GM21717 (cell line): ENCODE measurements around the gene RECK.
"Not testable (repeated sequence)": the region's sequence is repeated elsewhere in the genome, so short reads cannot be mapped to it uniquely, and the experiment has no call there.

Source experiments
- ATAC-seq: cut with Tn5 transposase; IDR thresholded peaks from one replicate; pipeline ENCODE4 v1.9.1; 2021; ENCODE audit warnings: mild to moderate bottlenecking, moderate library complexity; ENCODE audit not compliant: unreplicated experiment

The RECK gene

GRCh38 chr9:36152741-36153438, 116.2 kb downstream of the RECK start:
- no peak for ATAC-seq

GRCh38 chr9:36153746-36154145, 117.0 kb downstream of the RECK start:
- no peak for ATAC-seq

DNA sequence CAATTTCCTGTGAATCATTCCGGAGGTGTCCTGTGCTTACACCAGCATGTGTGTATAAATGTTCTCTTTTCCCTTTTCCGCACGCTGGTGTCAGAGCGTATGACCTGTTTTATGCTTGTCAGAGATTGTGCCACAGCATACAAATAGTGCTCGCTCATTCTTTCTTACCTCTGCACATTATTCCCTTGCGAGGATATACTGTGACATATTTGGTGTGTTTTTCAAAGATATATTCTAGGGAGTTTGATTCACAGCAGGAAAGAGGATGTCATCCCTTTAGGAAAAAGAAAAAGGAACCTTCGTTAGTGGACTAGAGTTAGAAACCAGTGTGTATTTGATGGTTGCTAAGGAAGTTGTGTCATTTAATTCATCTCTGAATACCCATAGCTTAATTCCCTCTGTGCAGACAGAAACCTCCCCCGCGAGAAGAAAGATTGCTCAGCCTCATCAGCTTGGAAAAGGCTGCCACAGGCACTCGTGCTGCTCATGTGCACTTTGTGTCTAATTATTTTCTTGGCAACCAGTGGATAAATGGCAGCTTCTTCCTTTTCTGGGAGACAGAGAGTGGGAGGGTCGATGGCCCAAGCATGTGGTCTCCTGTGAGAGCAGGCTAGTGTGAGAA, 117.7 kb downstream of the RECK start:
- no peak for ATAC-seq

- no peak for ATAC-seq
These were observed 119.4 kb downstream of the RECK start for GRCh38 chr9:36156116-36156515.

DNA sequence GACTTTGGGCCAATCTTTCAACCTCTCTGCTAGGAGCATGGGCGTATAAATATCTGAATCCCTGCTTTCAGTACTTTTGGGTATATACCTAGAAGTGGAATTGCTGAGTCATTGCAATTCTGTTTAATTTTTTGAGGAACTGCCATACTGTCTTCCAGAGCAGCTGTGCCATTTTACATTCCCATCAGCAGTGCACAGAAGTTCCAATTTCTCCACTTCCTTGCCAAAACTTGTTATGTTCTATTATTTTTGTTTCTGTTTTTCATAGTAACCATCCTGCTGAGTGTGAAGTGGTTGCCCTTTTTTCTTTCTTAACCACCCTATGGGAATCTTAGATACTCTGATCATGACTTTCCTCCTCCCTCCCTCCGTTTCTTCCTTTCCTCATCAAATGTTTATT, 121.4 kb downstream of the RECK start:
- ATAC-seq = no peak

DNA sequence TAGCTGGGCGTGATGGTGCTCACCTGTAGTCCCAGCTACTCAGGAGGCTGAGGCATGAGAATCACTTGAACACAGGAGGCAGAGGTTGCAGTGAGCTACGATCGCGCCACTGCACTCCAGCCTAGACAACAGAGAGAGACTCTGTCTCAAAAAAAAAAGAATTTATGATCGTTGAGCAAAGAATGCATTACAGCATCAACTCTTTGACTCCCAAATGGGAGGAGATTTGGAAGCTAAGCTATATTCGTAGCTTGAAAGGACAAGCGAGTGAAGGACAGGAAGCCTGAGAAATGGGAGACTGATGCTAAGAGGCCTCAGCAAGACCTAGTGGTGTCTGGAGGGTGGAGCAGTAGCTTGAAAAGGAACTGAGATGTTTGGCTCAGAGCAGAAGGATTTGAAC, 122.2 kb downstream of the RECK start:
- no peak for ATAC-seq

DNA sequence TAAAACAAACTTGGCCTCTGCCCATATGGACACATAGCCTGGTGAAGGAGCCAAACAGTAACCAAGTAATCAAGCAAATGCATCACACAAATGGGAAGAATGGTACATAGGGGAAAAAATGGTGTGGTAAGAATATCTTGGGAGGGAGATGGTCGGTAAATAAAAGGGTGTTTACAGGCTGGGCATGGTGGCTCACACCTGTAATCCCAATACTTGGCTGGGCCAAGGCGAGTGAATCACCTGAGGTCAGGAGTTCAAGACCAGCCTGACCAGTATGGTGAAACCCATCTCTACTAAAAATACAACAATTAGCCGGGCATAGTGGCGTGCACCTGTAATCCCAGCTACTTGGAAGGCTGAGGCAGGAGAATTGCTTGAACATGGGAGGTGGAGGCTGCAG, 122.8 kb downstream of the RECK start:
- ATAC-seq = not testable (repeated sequence)

DNA sequence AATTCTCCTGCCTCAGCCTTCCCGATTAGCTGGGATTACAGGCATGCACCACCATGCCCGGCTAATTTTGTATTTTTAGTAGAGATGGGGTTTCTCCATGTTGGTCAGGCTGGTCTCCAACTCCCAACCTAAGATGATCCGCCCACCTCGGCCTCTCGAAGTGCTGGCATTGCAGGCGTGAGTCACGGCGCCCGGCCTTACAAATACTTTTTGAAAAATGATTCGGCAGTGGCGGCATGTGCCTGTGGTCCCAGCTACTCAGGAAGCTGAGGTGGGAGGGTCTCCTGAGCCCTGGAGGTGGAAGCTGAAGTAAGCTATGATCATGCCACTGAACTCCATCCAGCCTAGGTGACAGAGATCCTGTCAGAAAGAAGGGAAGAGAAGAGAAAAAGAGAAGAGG, 123.4 kb downstream of the RECK start:
- ATAC-seq = not testable (repeated sequence)

DNA sequence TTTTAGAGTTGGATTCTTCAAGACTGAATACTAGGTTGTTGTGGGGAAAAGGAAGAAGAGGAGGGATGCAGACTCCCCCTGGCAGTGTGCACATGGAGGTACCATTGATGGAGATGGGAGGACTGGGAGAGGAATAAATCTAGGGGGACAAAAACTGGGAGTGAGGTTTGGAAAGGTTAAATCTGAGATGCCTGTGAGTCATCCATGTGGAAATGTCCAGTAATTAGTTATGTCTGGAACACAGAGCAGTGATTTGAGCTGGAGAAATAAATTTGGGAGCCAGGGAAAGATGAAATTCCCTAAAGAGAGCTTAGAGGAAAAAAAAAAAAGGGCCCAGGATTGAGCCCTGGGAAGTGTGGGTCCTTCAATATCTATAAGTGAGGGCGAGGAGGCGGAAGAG, 124.5 kb downstream of the RECK start:
- no peak for ATAC-seq

DNA sequence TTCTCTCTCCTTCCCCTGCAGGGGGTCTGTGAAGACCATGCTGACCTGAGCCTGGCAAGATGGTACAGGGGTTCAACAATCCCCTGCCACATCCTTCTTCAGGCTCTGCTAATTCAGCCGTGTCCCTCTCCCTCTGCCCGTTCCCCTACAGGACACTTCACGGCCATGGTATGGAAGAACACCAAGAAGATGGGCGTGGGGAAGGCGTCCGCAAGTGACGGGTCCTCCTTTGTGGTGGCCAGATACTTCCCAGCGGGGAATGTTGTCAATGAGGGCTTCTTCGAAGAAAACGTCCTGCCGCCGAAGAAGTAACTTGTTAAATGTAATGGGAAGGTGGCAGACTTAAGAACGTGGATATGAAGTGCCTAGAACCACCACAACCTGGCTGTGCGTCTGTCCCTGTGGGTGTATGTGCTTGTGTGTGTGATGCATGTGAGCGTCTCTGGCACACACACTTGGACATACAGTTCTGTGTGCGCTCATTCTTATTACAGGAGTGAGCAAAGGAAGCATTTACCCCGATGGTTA, 125.6 kb downstream of the RECK start:
- no peak for ATAC-seq

DNA sequence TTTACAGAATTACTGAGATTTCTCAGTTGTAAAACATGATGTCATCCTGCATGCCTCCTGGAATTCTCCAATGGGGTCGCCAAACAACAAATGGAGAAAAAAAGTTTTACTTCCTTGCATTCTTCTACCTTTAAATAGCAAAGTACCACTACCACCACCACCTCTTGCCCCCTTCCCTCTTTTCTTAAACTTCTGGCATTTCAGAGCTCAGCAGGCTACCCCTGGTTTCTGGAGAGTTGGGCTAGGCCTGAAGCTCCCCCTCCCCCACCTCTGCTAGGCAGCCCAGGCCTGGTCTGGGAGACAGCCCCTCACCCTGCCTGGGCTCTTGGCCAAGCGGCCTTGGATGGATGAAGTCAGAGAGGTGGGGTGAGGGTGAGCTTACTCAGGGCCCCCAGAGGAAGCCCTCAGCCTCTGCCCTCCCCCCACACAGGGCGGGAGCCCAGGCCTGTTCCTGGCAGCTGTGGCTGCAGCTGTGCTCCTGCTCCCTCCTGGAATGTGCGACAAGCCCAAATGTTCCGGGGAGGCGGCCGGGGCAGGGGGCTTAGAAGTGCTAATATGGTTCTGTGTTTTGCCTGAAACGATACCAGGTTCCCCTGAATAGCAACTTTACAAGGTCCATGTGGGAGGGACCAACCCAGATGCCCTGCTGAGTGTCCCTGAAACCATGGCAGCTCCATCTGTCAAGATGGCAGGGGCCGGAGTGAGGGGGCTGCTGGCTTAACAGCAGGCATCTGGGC, 126.5 kb downstream of the RECK start:
- ATAC-seq = no peak

DNA sequence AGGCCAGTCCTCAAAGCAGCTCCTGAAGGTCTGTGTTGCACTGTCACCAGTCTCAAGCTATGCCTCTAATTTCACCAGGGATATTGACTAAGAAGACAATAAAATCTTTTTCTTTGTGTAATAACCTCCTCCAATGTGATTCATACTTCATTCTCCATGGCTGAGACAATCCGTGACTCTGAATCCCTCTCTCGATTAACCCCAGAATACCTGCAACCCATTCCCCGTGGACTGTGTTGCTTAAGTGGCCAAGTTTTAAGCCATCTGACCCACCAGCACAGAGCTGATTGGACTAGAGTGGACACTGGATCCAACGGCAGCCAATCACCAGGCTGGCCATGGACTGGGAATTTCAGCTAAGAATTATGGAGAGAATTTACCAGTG, 127.1 kb downstream of the RECK start:
- ATAC-seq = no peak

DNA sequence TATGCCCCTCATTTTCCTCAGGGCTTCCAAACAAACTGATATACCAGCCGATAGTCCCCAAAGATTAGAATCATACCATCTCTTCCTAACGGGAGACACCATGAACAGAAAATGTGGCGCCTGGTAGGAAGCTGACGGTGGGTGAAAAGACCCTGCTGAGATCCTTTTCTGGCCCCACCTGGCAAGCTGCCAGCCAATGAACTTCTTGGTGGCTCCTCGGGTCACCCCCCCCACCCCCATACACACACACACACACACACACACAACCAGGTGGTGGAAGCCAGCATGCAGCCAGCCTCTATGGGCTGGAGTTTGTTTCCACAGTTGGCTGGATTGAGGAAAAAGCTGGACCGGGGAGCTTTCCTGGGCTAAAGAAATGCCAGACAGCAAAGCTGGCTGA, 127.7 kb downstream of the RECK start:
- ATAC-seq = no peak

GRCh38 chr9:36164989-36165388, 128.3 kb downstream of the RECK start:
- no peak for ATAC-seq

- ATAC-seq = no peak
These were observed 129.1 kb downstream of the RECK start for GRCh38 chr9:36165826-36166167.

DNA sequence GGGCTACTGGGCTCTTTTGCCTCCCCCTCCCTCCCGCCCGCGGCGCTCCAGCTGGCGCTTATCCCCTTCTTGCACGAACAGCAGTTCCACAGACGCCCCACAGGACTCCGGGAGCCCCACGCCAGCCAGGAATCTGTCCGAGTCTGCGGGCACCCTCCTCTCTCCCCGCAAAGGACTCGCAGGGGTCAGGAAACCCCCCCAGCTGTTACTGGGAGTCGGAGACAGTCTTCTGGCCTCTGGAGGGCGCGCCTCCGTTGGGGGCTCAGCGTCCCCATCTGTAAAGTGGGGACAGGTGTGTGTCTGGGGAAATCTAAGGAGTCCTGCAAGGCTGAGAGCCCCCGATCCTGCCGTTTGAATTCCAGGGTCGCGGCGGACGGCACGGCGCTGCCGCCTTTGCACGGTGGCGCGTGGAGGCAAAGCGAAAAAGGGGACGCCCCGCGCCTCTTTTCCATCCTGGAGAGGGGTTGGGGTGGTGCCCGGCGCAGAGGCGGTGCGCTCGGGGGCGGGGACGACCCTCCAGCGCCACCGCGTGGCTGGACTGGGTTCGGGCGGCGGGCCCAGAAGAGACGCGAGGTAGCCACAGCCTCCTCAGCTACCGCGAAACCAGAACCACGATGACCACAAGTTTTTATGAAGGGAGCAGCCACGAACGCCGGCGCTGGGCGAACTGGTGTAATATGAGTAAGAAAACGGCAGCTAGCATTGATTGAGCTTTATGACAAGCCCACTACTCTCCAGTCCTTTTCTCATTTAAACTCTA, 129.6 kb downstream of the RECK start:
- ATAC-seq = peak; percentile 78

DNA sequence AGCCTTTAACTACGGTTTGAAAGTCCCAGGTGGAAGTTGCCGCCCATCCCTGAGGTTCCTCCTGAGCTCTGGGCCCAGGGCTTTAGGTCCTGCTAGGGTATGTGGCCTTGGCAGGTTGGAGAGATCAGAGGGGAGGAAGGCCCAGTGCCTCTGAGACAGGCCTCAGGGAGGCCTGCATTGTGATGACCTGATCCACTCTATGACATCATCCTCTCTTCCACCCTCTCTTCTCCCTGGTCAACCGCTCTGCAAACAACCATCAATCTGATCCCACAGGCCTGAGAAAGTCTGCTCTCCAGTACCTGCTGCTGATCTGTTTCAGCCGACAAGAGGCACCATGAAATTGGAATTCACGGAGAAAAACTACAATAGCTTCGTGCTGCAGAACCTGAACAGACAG, 132.5 kb downstream of the RECK start, which contains the start of gene CCIN:
TSS of gene CCIN (plus strand) at position 223 of the 400 bp plus-strand sequence. CDS start at position 338, 115 bp downstream.
- ATAC-seq = no peak

- ATAC-seq = no peak
These were observed 133.0 kb downstream of the RECK start for GRCh38 chr9:36169708-36170107.

DNA sequence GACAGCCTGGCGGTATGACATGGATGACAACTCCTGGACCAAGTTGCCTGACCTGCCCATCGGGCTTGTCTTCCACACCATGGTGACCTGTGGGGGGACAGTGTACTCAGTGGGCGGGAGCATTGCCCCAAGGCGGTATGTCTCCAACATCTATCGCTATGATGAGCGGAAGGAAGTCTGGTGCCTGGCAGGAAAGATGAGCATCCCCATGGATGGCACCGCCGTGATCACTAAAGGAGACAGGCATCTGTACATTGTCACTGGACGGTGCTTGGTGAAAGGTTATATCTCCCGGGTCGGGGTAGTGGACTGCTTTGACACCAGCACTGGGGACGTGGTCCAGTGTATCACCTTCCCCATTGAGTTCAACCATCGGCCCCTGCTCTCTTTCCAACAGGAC, 133.8 kb downstream of the RECK start:
- no peak for ATAC-seq

GRCh38 chr9:36173861-36174260, 137.1 kb downstream of the RECK start:
- ATAC-seq = no peak
